Measurements from ENCODE around the gene GABARAP.
"Not testable (repeated sequence)": the region's sequence is repeated elsewhere in the genome, so short reads cannot be mapped to it uniquely, and the experiment has no call there.

Gene GABARAP

GRCh38 chr17:7260651-7261378 lies 18.6 kb upstream of the GABARAP start:
- DNase-seq (ENCODE audit: low read depth) = peak; percentile 27

- no peak for DNase-seq (ENCODE audit: low read depth)
These were observed 17.9 kb upstream of the GABARAP start for GRCh38 chr17:7260151-7260550.

- no peak for DNase-seq (ENCODE audit: low read depth)
These were observed 17.3 kb upstream of the GABARAP start for GRCh38 chr17:7259555-7259889.

GRCh38 chr17:7258731-7259554 lies 16.7 kb upstream of the GABARAP start:
- no peak for DNase-seq (ENCODE audit: low read depth)

- no peak for DNase-seq (ENCODE audit: low read depth)
These were observed 14.7 kb upstream of the GABARAP start for GRCh38 chr17:7256766-7257456.

- no peak for DNase-seq (ENCODE audit: low read depth)
These were observed 12.3 kb upstream of the GABARAP start for GRCh38 chr17:7254511-7254910.

- no peak for DNase-seq (ENCODE audit: low read depth)
These were observed 10.8 kb upstream of the GABARAP start for GRCh38 chr17:7253082-7253481.

GRCh38 chr17:7252176-7253043 lies 10.2 kb upstream of the GABARAP start, which contains the start of gene ELP5:
Gene ELP5 (plus strand): TSS chr17:7252215. CDS start chr17:7252551, 336 bp downstream.
- peak; percentile 73 for DNase-seq (ENCODE audit: low read depth)

GRCh38 chr17:7251661-7252175 lies 9.5 kb upstream of the GABARAP start, which contains the start of gene CTDNEP1:
Gene CTDNEP1 (minus strand): TSS chr17:7251734. CDS start chr17:7251296, 438 bp downstream.
- DNase-seq (ENCODE audit: low read depth) = peak; percentile 97

- no peak for DNase-seq (ENCODE audit: low read depth)
These were observed 8.7 kb upstream of the GABARAP start for GRCh38 chr17:7250695-7251627.

GRCh38 chr17:7249830-7250229 lies 7.6 kb upstream of the GABARAP start:
- DNase-seq (ENCODE audit: low read depth) = no peak

- DNase-seq (ENCODE audit: low read depth) = no peak
These were observed 7.0 kb upstream of the GABARAP start for GRCh38 chr17:7249214-7249613.

GRCh38 chr17:7248796-7249195 lies 6.5 kb upstream of the GABARAP start:
- DNase-seq (ENCODE audit: low read depth) = no peak

GRCh38 chr17:7246779-7247178 lies 4.5 kb upstream of the GABARAP start:
- no peak for DNase-seq (ENCODE audit: low read depth)

GRCh38 chr17:7243838-7244237 lies 1.6 kb upstream of the GABARAP start:
- DNase-seq (ENCODE audit: low read depth) = not testable (repeated sequence)

GRCh38 chr17:7243453-7243729 lies 1.1 kb upstream of the GABARAP start:
- DNase-seq (ENCODE audit: low read depth) = no peak

GRCh38 chr17:7242717-7243452 lies 636 bp upstream of the GABARAP start:
- peak; percentile 85 for DNase-seq (ENCODE audit: low read depth)

GRCh38 chr17:7241090-7241733 lies 1.0 kb downstream of the GABARAP start:
- no peak for DNase-seq (ENCODE audit: low read depth)

- no peak for DNase-seq (ENCODE audit: low read depth)
These were observed 1.9 kb downstream of the GABARAP start for GRCh38 chr17:7240375-7240774.
